K562 (cell line): Measurements from ENCODE around the gene ATRIP. TPM values are rescaled to one million over a fixed set of nuclear protein-coding genes. Genes with fewer than 3 reads are reported as not detected.

Source experiments
- BRD4 ChIP-seq: fragments of 200-600 bp; sonication (generic); IDR thresholded peaks from 2 replicates; pipeline ENCODE4 v1.6.1; 2017; ENCODE audit warnings: inconsistent platforms
- CCAR2 ChIP-seq: fragments of 200-400 bp; formaldehyde crosslinking; IDR thresholded peaks from 2 replicates; pipeline ENCODE4 v1.6.1; 2017; ENCODE audit warnings: mild to moderate bottlenecking, low read depth, low read length
- CHD4 ChIP-seq: fragments of 200-600 bp; sonication (generic); IDR thresholded peaks from 3 replicates; pipeline ENCODE4 v1.6.1; 2012; ENCODE audit warnings: low read depth, mild to moderate bottlenecking, mixed read lengths, low read length, inconsistent platforms; ENCODE audit not compliant: insufficient read depth, insufficient replicate concordance, poor library complexity, severe bottlenecking
- HDAC2 ChIP-seq: fragments of 450-650 bp; IDR thresholded peaks from 2 replicates; pipeline ENCODE4 v1.6.1; 2016; ENCODE audit warnings: mild to moderate bottlenecking
- HDAC8 ChIP-seq: fragments of 450-650 bp; IDR thresholded peaks from 2 replicates; pipeline ENCODE4 v1.6.1; 2016; ENCODE audit warnings: mild to moderate bottlenecking, missing genetic modification characterization, moderate library complexity, missing compliant biosample characterization
- HMBOX1 ChIP-seq: sonication (generic); IDR thresholded peaks from 2 replicates; pipeline ENCODE4 v1.6.1; 2016
- ILF3 ChIP-seq: fragments of 450-650 bp; IDR thresholded peaks from 2 replicates; pipeline ENCODE4 v1.6.1; 2018; ENCODE audit warnings: antibody characterized with exemption, mild to moderate bottlenecking, moderate library complexity, borderline replicate concordance
- MXD1 ChIP-seq: fragments of 250-450 bp; sonication (Bioruptor Pico); IDR thresholded peaks from 2 replicates; pipeline ENCODE4 v1.8.0; 2021; ENCODE audit warnings: borderline replicate concordance, mild to moderate bottlenecking, moderate library complexity; ENCODE audit not compliant: poor library complexity, severe bottlenecking
- NR2F6 ChIP-seq: fragments of 450-650 bp; formaldehyde crosslinking; IDR thresholded peaks from 2 replicates; pipeline ENCODE4 v1.4.0; 2020; ENCODE audit warnings: mild to moderate bottlenecking
- ZNF224 ChIP-seq: sonication (generic); formaldehyde crosslinking; IDR thresholded peaks from 2 replicates; pipeline ENCODE4 v1.8.0; 2022; ENCODE audit warnings: mild to moderate bottlenecking, missing genetic modification reagents
- ZNF23 ChIP-seq: fragments of 250-450 bp; sonication (Bioruptor Pico); IDR thresholded peaks from 2 replicates; pipeline ENCODE4 v1.4.0; 2020; ENCODE audit warnings: mild to moderate bottlenecking
- ZNF766 ChIP-seq: fragments of 200-800 bp; sonication (Bioruptor generic); conservative IDR thresholded peaks from 2 replicates; pipeline ENCODE4 v1.6.1; 2016; ENCODE audit warnings: missing genetic modification characterization, missing compliant biosample characterization
- polyA plus RNA-seq, 8 experiments: library from polyadenylated mRNA; depleted of rRNA in 4 of 8; stranded (reverse) in 5 of 8; unstranded in 3 of 8; fragments of >200 nt; fragmentation: Nextera tagmentation in 2 of 8; fragmentation: Illumina TruSeq in 1 of 8; extraction: Ambion mirVana in 2 of 8; extraction: Trizol in 1 of 8; gene quantifications; 2 replicates each; pipeline versions ENCODE4 v1.2.1 to v1.2.3, GENCODE V29; 2011 to 2014; ENCODE audit warnings: inconsistent platforms in 1 of 8, missing spikeins in 1 of 8
- total RNA-seq, 7 experiments: library from RNA; depleted of rRNA in 6 of 7; stranded (reverse); fragments of >200 nt in 6 of 7; fragmentation: Illumina TruSeq in 2 of 7; extraction: Trizol in 2 of 7; gene quantifications; 2 replicates each; pipeline versions ENCODE4 v1.2.1 to v1.2.3, GENCODE V29; 2011 to 2021; ENCODE audit warnings: low replicate concordance in 1 of 7
- TF ChIP-seq, protein P1 (sequence below): fragments of 250-450 bp; sonication (Bioruptor Pico); IDR thresholded peaks from 2 replicates; pipeline ENCODE4 v1.5.0; 2020; ENCODE audit warnings: mild to moderate bottlenecking
- TF ChIP-seq, protein P2 (sequence below): fragments of 450-650 bp; conservative IDR thresholded peaks from 2 replicates; pipeline ENCODE4 v1.6.1; 2016; ENCODE audit warnings: missing genetic modification characterization, low read depth, mild to moderate bottlenecking, missing compliant biosample characterization, moderate library complexity
- TF ChIP-seq, protein P3 (sequence below): fragments of 250-450 bp; sonication (Bioruptor Pico); IDR thresholded peaks from 2 replicates; pipeline ENCODE4 v1.4.0; 2020; ENCODE audit warnings: mild to moderate bottlenecking, moderate library complexity, borderline replicate concordance
- TF ChIP-seq, protein P4 (sequence below): fragments of 250-450 bp; sonication (Bioruptor Pico); IDR thresholded peaks from 2 replicates; pipeline ENCODE4 v1.8.0; 2021; ENCODE audit warnings: moderate library complexity, mild to moderate bottlenecking, inconsistent platforms
- TF ChIP-seq, protein P5 (sequence below): fragments of 450-650 bp; IDR thresholded peaks from 2 replicates; pipeline ENCODE4 v1.6.1; 2016

Gene ATRIP
- total and polyA plus RNA-seq, 9 of the 15 experiments (the other 6 are each of a cell fraction or from before 2014, with no cell fraction given), result 1.7 to 15.7 (median 10.5) TPM

DNA sequence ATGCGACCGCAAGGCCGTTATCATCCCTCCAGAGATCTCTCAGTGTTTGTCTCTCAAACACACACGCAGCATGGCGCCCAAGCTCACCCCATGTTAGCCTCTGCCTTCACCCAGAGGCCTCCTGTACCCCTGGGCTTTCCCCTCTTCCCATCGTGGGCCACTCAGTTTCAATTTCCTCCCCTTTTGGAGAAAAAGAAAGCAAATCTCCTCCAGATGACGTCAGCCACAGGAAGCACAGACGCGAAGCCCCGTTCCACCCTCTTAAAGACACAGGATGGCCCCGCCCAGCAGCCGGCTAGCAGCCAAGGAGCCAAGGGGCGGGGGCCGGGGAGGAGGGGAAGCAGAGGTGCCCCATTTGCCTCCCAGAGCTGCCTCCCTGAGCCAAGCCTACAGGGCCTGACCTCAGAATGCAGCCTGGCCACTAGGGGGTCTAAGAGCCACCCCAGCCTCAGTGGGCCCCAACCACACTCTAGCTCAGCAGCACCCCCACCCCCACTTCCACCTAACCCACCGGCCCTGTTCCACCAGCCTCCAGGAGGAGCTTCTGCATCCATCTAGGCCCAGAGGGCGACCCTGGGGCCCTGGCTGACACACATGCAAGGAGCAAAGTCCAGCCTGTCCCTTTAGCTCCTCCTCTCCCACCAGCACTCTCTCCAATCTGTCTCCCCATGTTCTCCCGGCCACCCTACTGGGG is 26.5 kb downstream of the ATRIP start (continued):
- TF ChIP-seq, protein P1, sequence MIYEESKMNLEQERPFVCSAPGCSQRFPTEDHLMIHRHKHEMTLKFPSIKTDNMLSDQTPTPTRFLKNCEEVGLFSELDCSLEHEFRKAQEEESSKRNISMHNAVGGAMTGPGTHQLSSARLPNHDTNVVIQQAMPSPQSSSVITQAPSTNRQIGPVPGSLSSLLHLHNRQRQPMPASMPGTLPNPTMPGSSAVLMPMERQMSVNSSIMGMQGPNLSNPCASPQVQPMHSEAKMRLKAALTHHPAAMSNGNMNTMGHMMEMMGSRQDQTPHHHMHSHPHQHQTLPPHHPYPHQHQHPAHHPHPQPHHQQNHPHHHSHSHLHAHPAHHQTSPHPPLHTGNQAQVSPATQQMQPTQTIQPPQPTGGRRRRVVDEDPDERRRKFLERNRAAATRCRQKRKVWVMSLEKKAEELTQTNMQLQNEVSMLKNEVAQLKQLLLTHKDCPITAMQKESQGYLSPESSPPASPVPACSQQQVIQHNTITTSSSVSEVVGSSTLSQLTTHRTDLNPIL (CRISPR knock-in tag), result no peak
- no peak for TF ChIP-seq HMBOX1
- no peak for TF ChIP-seq HDAC8 (tag)
- no peak; the same call in 1 of the 2 replicates for TF ChIP-seq HDAC2
- TF ChIP-seq, protein P2, sequence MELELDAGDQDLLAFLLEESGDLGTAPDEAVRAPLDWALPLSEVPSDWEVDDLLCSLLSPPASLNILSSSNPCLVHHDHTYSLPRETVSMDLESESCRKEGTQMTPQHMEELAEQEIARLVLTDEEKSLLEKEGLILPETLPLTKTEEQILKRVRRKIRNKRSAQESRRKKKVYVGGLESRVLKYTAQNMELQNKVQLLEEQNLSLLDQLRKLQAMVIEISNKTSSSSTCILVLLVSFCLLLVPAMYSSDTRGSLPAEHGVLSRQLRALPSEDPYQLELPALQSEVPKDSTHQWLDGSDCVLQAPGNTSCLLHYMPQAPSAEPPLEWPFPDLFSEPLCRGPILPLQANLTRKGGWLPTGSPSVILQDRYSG (tag), result no peak
- TF ChIP-seq, protein P3, sequence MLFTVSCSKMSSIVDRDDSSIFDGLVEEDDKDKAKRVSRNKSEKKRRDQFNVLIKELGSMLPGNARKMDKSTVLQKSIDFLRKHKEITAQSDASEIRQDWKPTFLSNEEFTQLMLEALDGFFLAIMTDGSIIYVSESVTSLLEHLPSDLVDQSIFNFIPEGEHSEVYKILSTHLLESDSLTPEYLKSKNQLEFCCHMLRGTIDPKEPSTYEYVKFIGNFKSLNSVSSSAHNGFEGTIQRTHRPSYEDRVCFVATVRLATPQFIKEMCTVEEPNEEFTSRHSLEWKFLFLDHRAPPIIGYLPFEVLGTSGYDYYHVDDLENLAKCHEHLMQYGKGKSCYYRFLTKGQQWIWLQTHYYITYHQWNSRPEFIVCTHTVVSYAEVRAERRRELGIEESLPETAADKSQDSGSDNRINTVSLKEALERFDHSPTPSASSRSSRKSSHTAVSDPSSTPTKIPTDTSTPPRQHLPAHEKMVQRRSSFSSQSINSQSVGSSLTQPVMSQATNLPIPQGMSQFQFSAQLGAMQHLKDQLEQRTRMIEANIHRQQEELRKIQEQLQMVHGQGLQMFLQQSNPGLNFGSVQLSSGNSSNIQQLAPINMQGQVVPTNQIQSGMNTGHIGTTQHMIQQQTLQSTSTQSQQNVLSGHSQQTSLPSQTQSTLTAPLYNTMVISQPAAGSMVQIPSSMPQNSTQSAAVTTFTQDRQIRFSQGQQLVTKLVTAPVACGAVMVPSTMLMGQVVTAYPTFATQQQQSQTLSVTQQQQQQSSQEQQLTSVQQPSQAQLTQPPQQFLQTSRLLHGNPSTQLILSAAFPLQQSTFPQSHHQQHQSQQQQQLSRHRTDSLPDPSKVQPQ (CRISPR knock-in tag), result no peak
- no peak for TF ChIP-seq MXD1 (CRISPR knock-in tag)
- no peak for TF ChIP-seq CCAR2
- TF ChIP-seq CHD4, result no peak
- no peak for TF ChIP-seq ZNF766
- TF ChIP-seq ILF3, result no peak
- TF ChIP-seq BRD4, result no peak
- TF ChIP-seq, protein P4, sequence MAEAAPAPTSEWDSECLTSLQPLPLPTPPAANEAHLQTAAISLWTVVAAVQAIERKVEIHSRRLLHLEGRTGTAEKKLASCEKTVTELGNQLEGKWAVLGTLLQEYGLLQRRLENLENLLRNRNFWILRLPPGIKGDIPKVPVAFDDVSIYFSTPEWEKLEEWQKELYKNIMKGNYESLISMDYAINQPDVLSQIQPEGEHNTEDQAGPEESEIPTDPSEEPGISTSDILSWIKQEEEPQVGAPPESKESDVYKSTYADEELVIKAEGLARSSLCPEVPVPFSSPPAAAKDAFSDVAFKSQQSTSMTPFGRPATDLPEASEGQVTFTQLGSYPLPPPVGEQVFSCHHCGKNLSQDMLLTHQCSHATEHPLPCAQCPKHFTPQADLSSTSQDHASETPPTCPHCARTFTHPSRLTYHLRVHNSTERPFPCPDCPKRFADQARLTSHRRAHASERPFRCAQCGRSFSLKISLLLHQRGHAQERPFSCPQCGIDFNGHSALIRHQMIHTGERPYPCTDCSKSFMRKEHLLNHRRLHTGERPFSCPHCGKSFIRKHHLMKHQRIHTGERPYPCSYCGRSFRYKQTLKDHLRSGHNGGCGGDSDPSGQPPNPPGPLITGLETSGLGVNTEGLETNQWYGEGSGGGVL (CRISPR knock-in tag), result no peak
- TF ChIP-seq NR2F6 (CRISPR knock-in tag), result no peak
- no peak for TF ChIP-seq ZNF23 (CRISPR knock-in tag)
- no peak for TF ChIP-seq ZNF224
- TF ChIP-seq, protein P5, sequence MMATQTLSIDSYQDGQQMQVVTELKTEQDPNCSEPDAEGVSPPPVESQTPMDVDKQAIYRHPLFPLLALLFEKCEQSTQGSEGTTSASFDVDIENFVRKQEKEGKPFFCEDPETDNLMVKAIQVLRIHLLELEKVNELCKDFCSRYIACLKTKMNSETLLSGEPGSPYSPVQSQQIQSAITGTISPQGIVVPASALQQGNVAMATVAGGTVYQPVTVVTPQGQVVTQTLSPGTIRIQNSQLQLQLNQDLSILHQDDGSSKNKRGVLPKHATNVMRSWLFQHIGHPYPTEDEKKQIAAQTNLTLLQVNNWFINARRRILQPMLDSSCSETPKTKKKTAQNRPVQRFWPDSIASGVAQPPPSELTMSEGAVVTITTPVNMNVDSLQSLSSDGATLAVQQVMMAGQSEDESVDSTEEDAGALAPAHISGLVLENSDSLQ, result peak; percentile 35; the same call in 1 of the 2 replicates
